RPMI7951 (cell line): ENCODE data around the gene COX17. TPM values are rescaled to one million over a fixed set of nuclear protein-coding genes. Genes with fewer than 3 reads are reported as not detected.

ENCODE experiments used
- DNase-seq: peaks from one replicate; pipeline ENCODE4 v3.0.0-alpha.2; 2012; ENCODE audit warnings: low read depth
- total RNA-seq: library from RNA; depleted of rRNA; stranded (reverse); fragments of >200 nt; shearing (Covaris generic); gene quantifications from 2 replicates; pipeline ENCODE4 v1.2.3, GENCODE V29; 2014

COX17 gene
- total RNA-seq, 1 experiment from 2014 or later = 86.8 TPM

GRCh38 chr3:119645813-119646212 lies 31.4 kb downstream of the COX17 start:
- no peak for DNase-seq

- no peak for DNase-seq
Observed at GRCh38 chr3:119644481-119644880, 32.7 kb downstream of the COX17 start.

GRCh38 chr3:119643528-119643927 lies 33.7 kb downstream of the COX17 start:
- DNase-seq = peak; percentile 70

- peak; percentile 14 for DNase-seq
Observed at GRCh38 chr3:119642746-119643473, 34.3 kb downstream of the COX17 start.

GRCh38 chr3:119641416-119641815 lies 35.8 kb downstream of the COX17 start:
- no peak for DNase-seq

- no peak for DNase-seq
Observed at GRCh38 chr3:119639494-119640350, 37.5 kb downstream of the COX17 start.

- peak; percentile 90 for DNase-seq
Observed at GRCh38 chr3:119637679-119638477, 39.3 kb downstream of the COX17 start.

GRCh38 chr3:119636891-119637611 lies 40.2 kb downstream of the COX17 start:
- no peak for DNase-seq

GRCh38 chr3:119636249-119636648 lies 41.0 kb downstream of the COX17 start:
- DNase-seq = peak; percentile 36

- DNase-seq = no peak
Observed at GRCh38 chr3:119635719-119636118, 41.5 kb downstream of the COX17 start.

GRCh38 chr3:119632829-119633228 lies 44.4 kb downstream of the COX17 start:
- no peak for DNase-seq

- DNase-seq = no peak
Observed at GRCh38 chr3:119632216-119632615, 45.0 kb downstream of the COX17 start.

- no peak for DNase-seq
Observed at GRCh38 chr3:119631516-119631915, 45.7 kb downstream of the COX17 start.

- no peak for DNase-seq
Observed at GRCh38 chr3:119630880-119631329, 46.3 kb downstream of the COX17 start.

GRCh38 chr3:119630128-119630879 lies 46.9 kb downstream of the COX17 start:
- DNase-seq = no peak

- DNase-seq = peak; percentile 15
Observed at GRCh38 chr3:119628816-119629445, 48.3 kb downstream of the COX17 start.

GRCh38 chr3:119628390-119628789 lies 48.8 kb downstream of the COX17 start:
- DNase-seq = no peak

- DNase-seq = peak; percentile 21
Observed at GRCh38 chr3:119627461-119627860, 49.7 kb downstream of the COX17 start.

GRCh38 chr3:119626196-119626595 lies 51.0 kb downstream of the COX17 start:
- DNase-seq = no peak
